Body of pancreas (tissue), 4 donors: Measurements from ENCODE around the gene SRGAP2C. TPM values are rescaled to one million over a fixed set of nuclear protein-coding genes. Genes with fewer than 3 reads are reported as not detected.
"Not testable (repeated sequence)": the region's sequence is repeated elsewhere in the genome, so short reads cannot be mapped to it uniquely, and the experiment has no call there.

Experiments
- ATAC-seq: fragments of 150-250 bp; one replicate; pipeline ENCODE4 v1.9.1; 2016
- DNase-seq, 4 donors: peaks; one replicate each; pipeline ENCODE4 v3.0.0-alpha.2; 2019
- H3K27ac ChIP-seq, 4 donors: fragments of 200-600 bp; sonication (generic); 1 replicate in 3 of 4; 2 replicates in 1 of 4; pipeline versions ENCODE4 v1.5.1 to v1.6.1; 2016 to 2019; ENCODE audit warnings: mild to moderate bottlenecking in 1 of 4, mixed read lengths in 1 of 4, moderate library complexity in 1 of 4
- H3K27me3 ChIP-seq, 2 donors: fragments of 200-600 bp; sonication (generic); one replicate each; pipeline ENCODE4 v1.6.0; 2016; ENCODE audit warnings: mild to moderate bottlenecking in 1 of 2
- H3K36me3 ChIP-seq, 2 donors: fragments of 200-600 bp; sonication (generic); replicated peaks in 1 of 2; 2 replicates each; pipeline ENCODE4 v1.5.1; 2016; ENCODE audit warnings: low read depth in 2 of 2; ENCODE audit not compliant: insufficient read depth in 1 of 2
- H3K4me1 ChIP-seq: fragments of 200-600 bp; sonication (generic); one replicate; pipeline ENCODE4 v1.6.0; 2016
- H3K4me3 ChIP-seq, 2 donors: fragments of 200-600 bp; sonication (generic); 1 replicate in 1 of 2; 2 replicates in 1 of 2; pipeline ENCODE4 v1.5.1; 2016 to 2019
- H3K9me3 ChIP-seq, 3 donors: fragments of 200-600 bp; sonication (generic); 1 replicate in 2 of 3; 2 replicates in 1 of 3; pipeline ENCODE4 v1.5.1; 2016
- POLR2A ChIP-seq, 3 donors: fragments of 450-650 bp; IDR thresholded peaks; one replicate each; pipeline ENCODE4 v1.6.1; 2016; ENCODE audit warnings: antibody characterized with exemption in 3 of 3, mild to moderate bottlenecking in 2 of 3
- WGBS, 2 donors: methylation state at CpG; one replicate each; pipeline ENCODE4 v1.1.5; 2017; 5-methylcytosine and 5-hydroxymethylcytosine counted together
- intact Hi-C: fragments of 100-400 bp; cut with DNase I; formaldehyde crosslinking; loops from one replicate; pipeline ENCODE4 v1.15.1; 2023
- total RNA-seq, 2 donors: library from RNA; depleted of rRNA; stranded (reverse); fragments of >200 nt; gene quantifications; one replicate each; pipeline ENCODE4 v1.1.0, GENCODE V29; 2016
- TF ChIP-seq, protein P1 (sequence below), 7 experiments: fragments of 450-650 bp in 4 of 7; fragments of 200-600 bp in 3 of 7; sonication (generic) in 3 of 7; IDR thresholded peaks; one replicate each; pipeline ENCODE4 v1.5.1; 2016 to 2019; ENCODE audit warnings: antibody characterized with exemption in 7 of 7

Gene SRGAP2C
- total RNA-seq: 1 to 10 TPM; 4.6 to 9.3 TPM

- WGBS, 2 donors: 0 to 1% methylated on average over 29 to 33 of the region's 54 CpGs
- H3K27me3 ChIP-seq, H3K36me3 ChIP-seq, intact Hi-C loops, H3K9me3 ChIP-seq, H3K4me1 ChIP-seq: not testable (repeated sequence)
- peak; percentile 29 to 72 (median 60) for TF ChIP-seq POLR2A (IDR thresholded peaks at IDR 0.05)
- peak within 1 kb of the TSS; percentile 39 to 80 (median 56) for H3K27ac ChIP-seq
- DNase-seq (peak; percentile 93 to 99 (median 95)), ATAC-seq (peak; percentile 89)
- H3K4me3 ChIP-seq: peak within 1 kb of the TSS in 1 of 2 donors; percentile 20
Observed at GRCh38 chr1:121184290-121185127, at the start of gene SRGAP2C, which contains the start of gene FAM72B. TSS of gene SRGAP2C (plus strand) at chr1:121184975. CDS start at chr1:121187447, 2,472 bp downstream. TSS of gene FAM72B (minus strand) at chr1:121184340. CDS start at chr1:121183489, 851 bp downstream.

GRCh38 chr1:121140393-121140792 lies 44.4 kb upstream of the SRGAP2C start:
- H3K4me3 ChIP-seq, H3K27me3 ChIP-seq, H3K36me3 ChIP-seq, DNase-seq, H3K27ac ChIP-seq, intact Hi-C loops, H3K4me1 ChIP-seq, ATAC-seq, H3K9me3 ChIP-seq: not testable (repeated sequence)
- no CpG with 5 or more reads among the region's 6 CpGs for whole genome bisulfite sequencing, 2 donors

DNA sequence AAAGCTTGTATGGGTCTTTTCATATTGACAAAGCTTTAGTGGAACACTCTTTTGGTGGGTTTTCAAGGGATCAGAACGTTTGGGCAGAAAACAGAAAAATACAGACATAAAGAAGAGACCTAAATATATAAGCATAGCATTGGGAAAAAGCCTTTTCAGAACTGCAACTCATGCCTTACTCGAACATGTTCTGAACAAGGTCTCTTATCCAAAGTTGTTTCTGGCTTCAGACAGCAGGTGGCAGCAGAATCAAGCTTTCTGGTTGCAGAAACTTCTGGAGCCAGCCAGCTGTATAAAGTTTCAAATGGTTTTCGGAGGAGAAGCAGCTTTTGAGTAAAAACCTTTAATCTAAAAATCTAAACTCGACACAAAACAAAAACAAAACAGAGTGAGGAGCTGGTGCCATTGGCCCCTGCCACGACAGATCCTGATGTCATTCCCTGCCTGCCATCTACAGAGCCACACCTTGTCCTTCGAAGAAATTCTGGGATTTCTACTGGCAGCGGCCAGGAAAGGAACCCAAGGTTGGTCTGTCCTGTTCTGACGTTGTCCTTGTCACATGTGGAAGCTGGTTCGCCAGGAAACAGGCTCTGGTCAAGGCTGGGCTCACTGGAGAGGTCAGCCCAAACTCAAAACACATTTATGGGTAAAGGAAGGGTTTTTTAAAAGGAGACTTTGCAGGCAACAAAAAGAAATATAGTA lies 36.1 kb upstream of the SRGAP2C start:
- H3K27ac ChIP-seq, H3K4me3 ChIP-seq, H3K9me3 ChIP-seq, intact Hi-C loops, H3K36me3 ChIP-seq, H3K4me1 ChIP-seq, H3K27me3 ChIP-seq, DNase-seq: not testable (repeated sequence)
- peak; percentile 83 for ATAC-seq
- WGBS, 2 donors: 0% methylated on average over 2 of the region's 9 CpGs

- H3K4me1 ChIP-seq, H3K9me3 ChIP-seq, intact Hi-C loops, H3K27me3 ChIP-seq, H3K36me3 ChIP-seq, H3K4me3 ChIP-seq, DNase-seq, ATAC-seq, H3K27ac ChIP-seq: not testable (repeated sequence)
- WGBS, 2 donors: 89 to 100% methylated on average over 1 of the region's 1 CpG
Observed at GRCh38 chr1:121151294-121151693, 33.5 kb upstream of the SRGAP2C start.

DNA sequence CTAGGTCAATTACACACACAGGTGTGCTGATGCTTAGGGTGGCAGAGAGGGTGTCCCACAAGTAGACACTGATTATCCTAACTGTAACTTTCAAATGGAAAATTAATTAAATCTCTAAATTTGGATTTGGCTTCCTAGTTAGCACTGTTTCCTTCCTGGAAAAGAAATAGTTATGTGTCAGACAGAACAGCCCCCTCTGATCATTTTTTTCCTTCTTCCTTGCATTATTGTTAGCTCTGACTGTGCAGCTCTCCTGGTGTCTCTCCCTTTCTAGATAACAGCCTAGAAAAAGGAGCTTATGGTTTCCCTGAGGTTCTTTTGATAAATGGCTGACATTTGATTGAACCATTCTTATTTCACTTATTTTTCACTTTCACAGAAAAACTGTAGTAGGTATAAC lies 32.0 kb upstream of the SRGAP2C start:
- H3K27me3 ChIP-seq, H3K4me3 ChIP-seq, intact Hi-C loops, H3K9me3 ChIP-seq, H3K36me3 ChIP-seq, ATAC-seq, H3K27ac ChIP-seq, H3K4me1 ChIP-seq, DNase-seq: not testable (repeated sequence)

DNA sequence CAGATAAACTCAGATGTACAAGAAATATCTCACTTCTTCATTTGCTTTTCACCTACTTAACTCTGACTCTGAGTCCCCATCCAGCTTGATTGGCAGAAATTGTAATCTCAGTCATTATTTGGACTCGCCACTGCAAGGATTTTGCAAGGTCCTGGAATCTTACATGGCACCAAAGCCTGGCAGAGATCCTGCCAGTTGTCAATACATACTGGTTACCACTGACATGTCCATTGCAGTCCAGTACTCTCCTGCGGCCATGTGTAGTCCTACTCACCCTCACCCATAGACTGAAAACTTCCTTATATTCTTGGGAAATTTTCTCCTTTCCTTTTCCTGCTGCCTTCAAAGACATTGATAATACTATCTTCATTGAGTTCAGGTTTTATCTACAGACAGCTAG lies 30.0 kb upstream of the SRGAP2C start:
- DNase-seq, H3K27me3 ChIP-seq, H3K4me3 ChIP-seq, H3K4me1 ChIP-seq, H3K9me3 ChIP-seq, ATAC-seq, H3K27ac ChIP-seq, intact Hi-C loops, H3K36me3 ChIP-seq: not testable (repeated sequence)
- WGBS, 2 donors: 60 to 80% methylated on average over 1 of the region's 2 CpGs

DNA sequence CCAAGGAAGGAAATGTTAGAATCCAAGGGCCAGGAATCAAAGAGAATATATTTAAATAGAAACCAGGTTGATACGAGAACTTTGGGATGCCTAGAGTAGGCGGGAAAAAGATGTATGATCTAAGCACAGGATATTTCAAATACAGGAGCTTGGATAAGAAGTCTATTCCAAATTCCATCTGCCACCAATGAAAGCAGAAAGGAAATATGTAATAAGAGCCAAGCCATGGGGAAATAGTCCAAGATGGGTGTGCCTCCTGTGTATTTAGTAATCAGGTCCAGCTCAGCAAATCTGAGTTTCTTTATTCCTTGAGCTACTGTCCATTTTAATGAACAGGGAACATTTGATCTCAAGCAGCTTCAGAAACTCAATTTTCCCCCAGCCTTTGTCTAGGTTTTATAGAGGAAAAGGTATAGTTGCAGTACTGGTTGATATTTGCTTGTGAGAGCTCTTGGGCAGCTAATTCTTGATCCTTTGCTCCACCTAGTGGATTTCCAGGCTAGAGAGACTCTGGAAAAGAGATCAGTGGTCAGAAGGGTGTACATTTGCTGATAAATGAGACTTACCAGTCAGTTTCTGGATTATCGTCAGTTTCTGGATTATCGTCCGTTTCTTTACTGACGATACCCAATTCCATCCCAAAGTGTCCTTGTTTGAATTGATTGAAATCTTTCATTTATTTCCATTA lies 29.0 kb upstream of the SRGAP2C start:
- H3K36me3 ChIP-seq, DNase-seq: not testable (repeated sequence)

GRCh38 chr1:121156958-121157603 lies 27.7 kb upstream of the SRGAP2C start:
- DNase-seq, intact Hi-C loops: not testable (repeated sequence)
- WGBS, 2 donors: no CpG with 5 or more reads among the region's 4 CpGs

More for the DNA sequence above, 29.0 kb upstream of the SRGAP2C start:
- H3K27ac ChIP-seq, H3K27me3 ChIP-seq, H3K4me3 ChIP-seq, H3K9me3 ChIP-seq, ATAC-seq, H3K4me1 ChIP-seq, intact Hi-C loops: not testable (repeated sequence)
- TF ChIP-seq, protein P1, sequence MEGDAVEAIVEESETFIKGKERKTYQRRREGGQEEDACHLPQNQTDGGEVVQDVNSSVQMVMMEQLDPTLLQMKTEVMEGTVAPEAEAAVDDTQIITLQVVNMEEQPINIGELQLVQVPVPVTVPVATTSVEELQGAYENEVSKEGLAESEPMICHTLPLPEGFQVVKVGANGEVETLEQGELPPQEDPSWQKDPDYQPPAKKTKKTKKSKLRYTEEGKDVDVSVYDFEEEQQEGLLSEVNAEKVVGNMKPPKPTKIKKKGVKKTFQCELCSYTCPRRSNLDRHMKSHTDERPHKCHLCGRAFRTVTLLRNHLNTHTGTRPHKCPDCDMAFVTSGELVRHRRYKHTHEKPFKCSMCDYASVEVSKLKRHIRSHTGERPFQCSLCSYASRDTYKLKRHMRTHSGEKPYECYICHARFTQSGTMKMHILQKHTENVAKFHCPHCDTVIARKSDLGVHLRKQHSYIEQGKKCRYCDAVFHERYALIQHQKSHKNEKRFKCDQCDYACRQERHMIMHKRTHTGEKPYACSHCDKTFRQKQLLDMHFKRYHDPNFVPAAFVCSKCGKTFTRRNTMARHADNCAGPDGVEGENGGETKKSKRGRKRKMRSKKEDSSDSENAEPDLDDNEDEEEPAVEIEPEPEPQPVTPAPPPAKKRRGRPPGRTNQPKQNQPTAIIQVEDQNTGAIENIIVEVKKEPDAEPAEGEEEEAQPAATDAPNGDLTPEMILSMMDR (IDR thresholded peaks at IDR 0.05): peak in 1 of 7 experiments; percentile 5
- WGBS, 2 donors: 69 to 78% methylated on average over 6 of the region's 6 CpGs

DNA sequence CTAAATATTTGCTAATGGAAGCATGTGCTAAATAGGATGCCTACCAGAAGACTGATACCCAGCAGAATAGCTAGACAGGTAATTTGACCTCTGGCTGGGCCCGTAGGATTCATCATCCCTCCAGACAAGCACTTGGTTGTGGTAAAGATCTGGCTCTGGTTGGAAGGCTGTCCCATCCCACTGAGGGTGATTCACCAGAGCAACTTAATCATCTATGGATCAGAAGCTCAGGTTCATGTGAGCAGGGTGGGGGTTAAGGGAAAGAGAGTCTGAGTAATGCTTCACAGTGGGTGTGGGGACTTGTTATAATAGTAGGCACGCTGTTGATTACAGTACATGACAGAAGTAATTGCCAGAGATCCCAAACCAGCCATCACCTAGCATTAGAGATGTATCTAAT lies 27.2 kb upstream of the SRGAP2C start:
- H3K27me3 ChIP-seq, H3K4me1 ChIP-seq, H3K4me3 ChIP-seq, H3K36me3 ChIP-seq, H3K9me3 ChIP-seq, H3K27ac ChIP-seq, ATAC-seq, DNase-seq, intact Hi-C loops: not testable (repeated sequence)
- 100% methylated on average over 1 of the region's 2 CpGs; no CpG with 5 or more reads in 1 of the 2 donors for WGBS, 2 donors

More at GRCh38 chr1:121156958-121157603, 27.7 kb upstream of the SRGAP2C start:
- not testable (repeated sequence) for ATAC-seq, H3K9me3 ChIP-seq, H3K36me3 ChIP-seq, H3K27ac ChIP-seq, H3K4me3 ChIP-seq, H3K4me1 ChIP-seq, H3K27me3 ChIP-seq

DNA sequence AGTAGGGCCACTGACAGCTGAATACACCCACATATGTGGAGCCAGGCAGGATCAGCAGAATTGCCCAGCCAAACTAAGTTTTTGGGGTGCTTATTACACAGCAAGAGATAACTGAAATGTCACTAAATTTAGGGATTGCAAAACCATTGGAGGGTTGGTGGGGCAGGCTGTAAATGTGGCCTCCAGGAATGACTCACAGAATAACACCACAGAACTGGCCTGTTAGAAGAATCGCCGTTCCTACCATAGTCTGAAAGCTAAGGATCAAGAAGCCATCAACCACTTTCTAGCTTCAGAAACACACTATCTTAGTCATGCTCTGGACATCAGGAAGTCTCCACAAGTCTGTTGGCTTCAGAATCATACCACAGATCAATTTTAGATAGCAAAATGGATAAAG lies 24.7 kb upstream of the SRGAP2C start:
- WGBS, 2 donors: 91 to 100% methylated on average over 2 of the region's 2 CpGs
- ATAC-seq, H3K4me1 ChIP-seq, H3K36me3 ChIP-seq, DNase-seq, H3K27me3 ChIP-seq, intact Hi-C loops, H3K4me3 ChIP-seq, H3K9me3 ChIP-seq, H3K27ac ChIP-seq: not testable (repeated sequence)
